NCI-H1105 (cell line): ENCODE data around the gene ABRACL.
"Not testable (repeated sequence)": the region's sequence is repeated elsewhere in the genome, so short reads cannot be mapped to it uniquely, and the experiment has no call there.

Experiments used
- DNase-seq: peaks from one replicate; lab custom pipeline; 2025; lab: John Stamatoyannopoulos, UW

ABRACL gene

GRCh38 chr6:139011980-139012379, 16.6 kb upstream of the ABRACL start:
- no peak for DNase-seq

GRCh38 chr6:139013185-139013800, 15.3 kb upstream of the ABRACL start:
- DNase-seq = no peak

GRCh38 chr6:139014945-139015344, 13.6 kb upstream of the ABRACL start:
- no peak for DNase-seq

GRCh38 chr6:139016337-139017213, 12.0 kb upstream of the ABRACL start:
- DNase-seq = no peak

- DNase-seq = peak; percentile 51
Measured at GRCh38 chr6:139017227-139017626, 11.3 kb upstream of the ABRACL start.

- DNase-seq = no peak
Measured at GRCh38 chr6:139019722-139020121, 8.8 kb upstream of the ABRACL start.

GRCh38 chr6:139020689-139021088, 7.9 kb upstream of the ABRACL start:
- DNase-seq = no peak

- DNase-seq = not testable (repeated sequence)
Measured at GRCh38 chr6:139025416-139025815, 3.1 kb upstream of the ABRACL start.

- DNase-seq = peak; percentile 84
Measured at GRCh38 chr6:139027620-139028182, 844 bp upstream of the ABRACL start.

GRCh38 chr6:139028215-139028657, 309 bp upstream of the ABRACL start:
- peak; percentile 68 for DNase-seq

GRCh38 chr6:139029470-139030227, 1.1 kb downstream of the ABRACL start:
- peak; percentile 39 for DNase-seq

GRCh38 chr6:139030228-139030963, 1.9 kb downstream of the ABRACL start:
- DNase-seq = no peak

GRCh38 chr6:139037490-139037889, 8.9 kb downstream of the ABRACL start:
- DNase-seq = no peak

- no peak for DNase-seq
Measured at GRCh38 chr6:139044250-139044649, 15.7 kb downstream of the ABRACL start.

- no peak for DNase-seq
Measured at GRCh38 chr6:139047677-139048076, 19.1 kb downstream of the ABRACL start.

GRCh38 chr6:139048912-139049311, 20.4 kb downstream of the ABRACL start:
- DNase-seq = not testable (repeated sequence)

- DNase-seq = not testable (repeated sequence)
Measured at GRCh38 chr6:139050131-139050769, 21.7 kb downstream of the ABRACL start.

- DNase-seq = no peak
Measured at GRCh38 chr6:139050770-139051313, 22.3 kb downstream of the ABRACL start.

- no peak for DNase-seq
Measured at GRCh38 chr6:139051396-139052060, 23.0 kb downstream of the ABRACL start.

- no peak for DNase-seq
Measured at GRCh38 chr6:139053382-139053781, 24.8 kb downstream of the ABRACL start.
